Measurements from ENCODE around the gene GALNT9. TPM values are rescaled to one million over a fixed set of nuclear protein-coding genes. Genes with fewer than 3 reads are reported as not detected.
A peak's percentile ranks its signal among the peaks of the same experiment; 100 is the strongest.

The GALNT9 gene
- total and polyA plus RNA-seq, 3 experiments from 2014 or later, result 0.18 TPM; not detected in 2

GRCh38 chr12:132217800-132218526 is 111.4 kb downstream of the GALNT9 start:
- Mint-ChIP-seq H3K4me3 (no peak overlapping the region), H3K27me3 (peaks cover 3 to 21% of the 10 kb centered on the region in 2 donors), H3K36me3 (peaks cover 0 to 4% (median 0%) of the 10 kb centered on the region in 3 donors), H3K4me1 (peaks cover 12 to 18% (median 14%) of the 10 kb centered on the region in 3 donors), H3K27ac (peak overlapping the region in 1 of 8 donors; percentile 42), H3K9me3 (peaks cover 0 to 4% (median 3%) of the 10 kb centered on the region in 5 donors)
- no peaks in the 10 kb centered on the region for H3K36me3 ChIP-seq (ENCODE audit: insufficient read depth, low read length)
- no peak overlapping the region for H3K27ac ChIP-seq (ENCODE audit: low read depth, low read length)
- H3K4me3 ChIP-seq (ENCODE audit: low read length), result no peak overlapping the region
- POLR2A ChIA-PET, result no interaction called here
- no peaks in the 10 kb centered on the region for H3K27me3 ChIP-seq (ENCODE audit: insufficient read depth, low read length, poor library complexity, severe bottlenecking)
- CTCF ChIA-PET, result no interaction called here
- H3K9me3 ChIP-seq (ENCODE audit: low read length), result no peaks in the 10 kb centered on the region
- H3K4me1 ChIP-seq (ENCODE audit: insufficient read depth, low read length), result peaks cover 7% of the 10 kb centered on the region
- DNase-seq, result no peak

DNA sequence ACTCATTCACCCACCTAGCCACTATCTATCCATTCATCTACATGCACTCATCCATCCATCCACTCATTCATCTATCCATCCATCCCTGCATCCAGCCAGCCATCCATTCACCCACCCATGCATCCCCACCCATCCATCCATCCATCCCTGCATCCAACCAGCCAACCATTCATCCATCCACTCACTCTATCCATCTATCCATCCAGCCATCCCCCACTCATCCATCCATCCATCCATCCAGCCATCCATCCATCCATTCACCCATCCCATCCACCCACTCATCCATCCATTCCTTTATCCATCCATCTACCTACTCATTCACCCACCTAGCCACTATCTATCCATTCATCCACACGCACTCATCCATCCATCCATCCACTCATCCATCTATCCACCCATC is 112.0 kb downstream of the GALNT9 start:
- no peak overlapping the region for H3K4me3 ChIP-seq (ENCODE audit: low read length)
- DNase-seq, result no peak
- POLR2A ChIA-PET, result no interaction called here
- peaks cover 3 to 21% of the 10 kb centered on the region in 2 donors for H3K27me3 Mint-ChIP-seq
- H3K27me3 ChIP-seq (ENCODE audit: insufficient read depth, low read length, poor library complexity, severe bottlenecking), result no peaks in the 10 kb centered on the region
- H3K27ac Mint-ChIP-seq, result peak overlapping the region in 1 of 8 donors; percentile 70
- H3K36me3 ChIP-seq (ENCODE audit: insufficient read depth, low read length), result no peaks in the 10 kb centered on the region
- H3K4me1 ChIP-seq (ENCODE audit: insufficient read depth, low read length), result peaks cover 2% of the 10 kb centered on the region
- no peak overlapping the region for H3K4me3 Mint-ChIP-seq
- H3K36me3 Mint-ChIP-seq, result peaks cover 0 to 4% (median 0%) of the 10 kb centered on the region in 3 donors
- no peaks in the 10 kb centered on the region for H3K9me3 ChIP-seq (ENCODE audit: low read length)
- H3K4me1 Mint-ChIP-seq, result peaks cover 9 to 15% (median 10%) of the 10 kb centered on the region in 3 donors
- H3K9me3 Mint-ChIP-seq, result peaks cover 0 to 4% (median 3%) of the 10 kb centered on the region in 5 donors
- H3K27ac ChIP-seq (ENCODE audit: low read depth, low read length), result no peak overlapping the region
- CTCF ChIA-PET, result interaction anchor here (1.3 kb wide), 1 partner anchor 64 kb away, joined by 3 read pairs; no protein-coding TSS in a partner anchor

GRCh38 chr12:132216354-132216987 is 112.9 kb downstream of the GALNT9 start:
- Histone ChIP-seq H3K4me1 (ENCODE audit: insufficient read depth, low read length) (no peaks in the 10 kb centered on the region), H3K4me3 (ENCODE audit: low read length) (no peak overlapping the region), H3K27me3 (ENCODE audit: insufficient read depth, low read length, poor library complexity, severe bottlenecking) (no peaks in the 10 kb centered on the region), H3K9me3 (ENCODE audit: low read length) (no peaks in the 10 kb centered on the region), H3K36me3 (ENCODE audit: insufficient read depth, low read length) (no peaks in the 10 kb centered on the region), H3K27ac (ENCODE audit: low read depth, low read length) (no peak overlapping the region)
- Mint-ChIP-seq H3K4me3 (no peak overlapping the region), H3K9me3 (peaks cover 0 to 5% (median 4%) of the 10 kb centered on the region in 5 donors), H3K4me1 (peaks cover 4 to 10% (median 4%) of the 10 kb centered on the region in 3 donors), H3K36me3 (peaks cover 0 to 4% (median 0%) of the 10 kb centered on the region in 3 donors), H3K27ac (peak overlapping the region in 1 of 8 donors; percentile 70), H3K27me3 (peaks cover 3 to 21% of the 10 kb centered on the region in 2 donors)
- DNase-seq, result no peak
- ChIA-PET POLR2A (no interaction called here), CTCF (interaction anchor here (1.3 kb wide), 1 partner anchor 63 kb away, joined by 3 read pairs; no protein-coding TSS in a partner anchor)

- H3K27me3 ChIP-seq (ENCODE audit: insufficient read depth, low read length, poor library complexity, severe bottlenecking), result no peaks in the 10 kb centered on the region
- Mint-ChIP-seq H3K4me3 (no peak overlapping the region), H3K9me3 (peaks cover 0 to 7% (median 4%) of the 10 kb centered on the region in 5 donors), H3K27ac (peak overlapping the region in 2 of 8 donors; percentile 43 to 68), H3K36me3 (peaks cover 0 to 4% (median 0%) of the 10 kb centered on the region in 3 donors), H3K27me3 (peaks cover 3 to 20% of the 10 kb centered on the region in 2 donors), H3K4me1 (peaks cover 4 to 10% (median 4%) of the 10 kb centered on the region in 3 donors)
- no peak overlapping the region for H3K27ac ChIP-seq (ENCODE audit: low read depth, low read length)
- H3K9me3 ChIP-seq (ENCODE audit: low read length), result no peaks in the 10 kb centered on the region
- POLR2A ChIA-PET, result no interaction called here
- no peak for DNase-seq
- no peak overlapping the region for H3K4me3 ChIP-seq (ENCODE audit: low read length)
- H3K36me3 ChIP-seq (ENCODE audit: insufficient read depth, low read length), result no peaks in the 10 kb centered on the region
- H3K4me1 ChIP-seq (ENCODE audit: insufficient read depth, low read length), result no peaks in the 10 kb centered on the region
- CTCF ChIA-PET, result interaction anchor here (0.7 kb wide), 1 partner anchor 62 kb away, joined by 4 read pairs; no protein-coding TSS in a partner anchor
These were observed 113.9 kb downstream of the GALNT9 start for GRCh38 chr12:132215299-132215989.

DNA sequence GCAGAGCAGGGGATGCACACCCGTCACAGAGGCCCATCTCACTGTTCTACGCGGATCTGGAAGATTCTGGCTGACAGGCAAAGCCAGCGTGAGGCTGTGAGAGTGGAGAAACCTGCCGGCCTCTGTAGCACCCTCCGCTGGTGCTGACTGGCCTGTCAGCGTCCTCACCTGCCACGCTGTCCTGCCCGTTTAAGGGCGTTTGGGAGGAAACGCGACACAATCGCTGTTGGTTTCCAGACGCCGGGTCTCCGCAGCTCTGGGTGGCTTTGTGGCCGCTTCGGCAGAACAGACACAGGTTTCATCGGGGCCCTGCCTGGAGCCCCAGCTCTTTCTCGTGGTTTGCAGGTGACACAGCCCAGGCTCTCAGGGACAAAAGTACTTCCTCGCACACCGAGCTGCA is 114.5 kb downstream of the GALNT9 start:
- Mint-ChIP-seq H3K27ac (peak overlapping the region in 3 of 8 donors; percentile 17 to 70 (median 52)), H3K27me3 (peaks cover 3 to 14% of the 10 kb centered on the region in 2 donors), H3K9me3 (peaks cover 0 to 7% (median 4%) of the 10 kb centered on the region in 5 donors), H3K4me1 (peaks cover 4 to 10% (median 4%) of the 10 kb centered on the region in 3 donors), H3K36me3 (peaks cover 0 to 4% (median 0%) of the 10 kb centered on the region in 3 donors), H3K4me3 (no peak overlapping the region)
- Histone ChIP-seq H3K36me3 (ENCODE audit: insufficient read depth, low read length) (no peaks in the 10 kb centered on the region), H3K27me3 (ENCODE audit: insufficient read depth, low read length, poor library complexity, severe bottlenecking) (no peaks in the 10 kb centered on the region), H3K27ac (ENCODE audit: low read depth, low read length) (no peak overlapping the region), H3K4me1 (ENCODE audit: insufficient read depth, low read length) (no peaks in the 10 kb centered on the region), H3K9me3 (ENCODE audit: low read length) (no peaks in the 10 kb centered on the region), H3K4me3 (ENCODE audit: low read length) (no peak overlapping the region)
- POLR2A ChIA-PET, result no interaction called here
- CTCF ChIA-PET, result interaction anchor here (0.7 kb wide), 1 partner anchor 61 kb away, joined by 4 read pairs; no protein-coding TSS in a partner anchor
- no peak for DNase-seq

DNA sequence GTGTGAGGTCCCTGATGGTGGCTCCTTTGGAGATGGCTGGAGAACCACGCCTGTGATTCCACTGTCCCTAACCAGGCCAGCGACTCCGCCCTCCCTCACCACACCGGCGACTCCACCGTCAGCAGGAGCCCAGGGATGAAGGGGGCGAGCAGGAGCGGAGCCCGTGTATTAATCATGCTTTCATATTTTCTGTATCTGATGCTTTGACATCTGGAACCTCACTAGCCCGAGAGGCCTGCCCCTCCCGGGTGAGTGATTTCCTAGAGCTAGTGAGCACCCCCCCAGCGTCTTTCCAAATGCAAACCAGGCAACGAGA is 115.3 kb downstream of the GALNT9 start:
- H3K9me3 Mint-ChIP-seq, result peaks cover 0 to 7% (median 4%) of the 10 kb centered on the region in 5 donors
- peaks cover 3 to 12% of the 10 kb centered on the region in 2 donors for H3K27me3 Mint-ChIP-seq
- H3K4me3 Mint-ChIP-seq, result no peak overlapping the region
- peaks cover 4 to 9% (median 4%) of the 10 kb centered on the region in 3 donors for H3K4me1 Mint-ChIP-seq
- H3K27ac Mint-ChIP-seq, result peak overlapping the region in 2 of 8 donors; percentile 21 to 52
- POLR2A ChIA-PET, result no interaction called here
- CTCF ChIA-PET, result no interaction called here
- Histone ChIP-seq H3K27me3 (ENCODE audit: insufficient read depth, low read length, poor library complexity, severe bottlenecking) (no peaks in the 10 kb centered on the region), H3K4me1 (ENCODE audit: insufficient read depth, low read length) (no peaks in the 10 kb centered on the region), H3K36me3 (ENCODE audit: insufficient read depth, low read length) (no peaks in the 10 kb centered on the region), H3K4me3 (ENCODE audit: low read length) (no peak overlapping the region), H3K27ac (ENCODE audit: low read depth, low read length) (no peak overlapping the region), H3K9me3 (ENCODE audit: low read length) (no peaks in the 10 kb centered on the region)
- DNase-seq, result no peak
- H3K36me3 Mint-ChIP-seq, result peaks cover 0 to 4% (median 0%) of the 10 kb centered on the region in 3 donors

GRCh38 chr12:132213359-132214160 is 115.8 kb downstream of the GALNT9 start:
- ChIA-PET POLR2A (no interaction called here), CTCF (no interaction called here)
- Mint-ChIP-seq H3K4me3 (peak overlapping the region in 1 of 7 donors; percentile 34), H3K36me3 (peaks cover 0 to 4% (median 0%) of the 10 kb centered on the region in 3 donors), H3K27me3 (peaks cover 3 to 9% of the 10 kb centered on the region in 2 donors), H3K4me1 (peaks cover 4 to 6% (median 4%) of the 10 kb centered on the region in 3 donors), H3K27ac (peak overlapping the region; percentile 1 to 97 (median 61)), H3K9me3 (peaks cover 0 to 7% (median 4%) of the 10 kb centered on the region in 5 donors)
- Histone ChIP-seq H3K27me3 (ENCODE audit: insufficient read depth, low read length, poor library complexity, severe bottlenecking) (no peaks in the 10 kb centered on the region), H3K9me3 (ENCODE audit: low read length) (no peaks in the 10 kb centered on the region), H3K36me3 (ENCODE audit: insufficient read depth, low read length) (no peaks in the 10 kb centered on the region), H3K4me1 (ENCODE audit: insufficient read depth, low read length) (no peaks in the 10 kb centered on the region), H3K27ac (ENCODE audit: low read depth, low read length) (no peak overlapping the region), H3K4me3 (ENCODE audit: low read length) (no peak overlapping the region)
- DNase-seq, result no peak
